NCI-H748 treated with DMSO at 0.1 percent for 48 hours (cell line): Measurements from ENCODE around the gene SDCCAG8.
"Not testable (repeated sequence)": the region's sequence is repeated elsewhere in the genome, so short reads cannot be mapped to it uniquely, and the experiment has no call there.

ENCODE experiments used
- DNase-seq: peaks from one replicate; lab custom pipeline; 2025; lab: John Stamatoyannopoulos, UW

The SDCCAG8 gene

DNA sequence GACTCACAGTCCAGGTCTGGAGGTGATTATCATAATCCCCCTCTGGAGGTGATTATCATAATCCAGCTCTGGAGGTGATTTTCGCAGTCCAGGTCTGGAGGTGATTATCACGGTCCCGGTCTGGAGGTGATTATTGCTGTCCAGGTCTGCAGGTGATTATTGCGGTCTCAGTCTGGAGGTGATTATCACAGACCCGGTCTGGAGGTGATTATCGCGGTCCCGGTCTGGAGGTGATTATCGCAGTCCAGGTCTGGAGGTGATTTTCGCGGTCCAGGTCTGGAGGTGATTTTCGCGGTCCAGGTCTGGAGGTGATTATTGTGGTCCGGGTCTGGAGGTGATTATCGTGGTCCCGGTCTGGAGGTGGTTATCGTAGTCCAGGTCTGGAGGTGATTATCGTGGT lies 76.6 kb downstream of the SDCCAG8 start:
- DNase-seq = no peak

DNA sequence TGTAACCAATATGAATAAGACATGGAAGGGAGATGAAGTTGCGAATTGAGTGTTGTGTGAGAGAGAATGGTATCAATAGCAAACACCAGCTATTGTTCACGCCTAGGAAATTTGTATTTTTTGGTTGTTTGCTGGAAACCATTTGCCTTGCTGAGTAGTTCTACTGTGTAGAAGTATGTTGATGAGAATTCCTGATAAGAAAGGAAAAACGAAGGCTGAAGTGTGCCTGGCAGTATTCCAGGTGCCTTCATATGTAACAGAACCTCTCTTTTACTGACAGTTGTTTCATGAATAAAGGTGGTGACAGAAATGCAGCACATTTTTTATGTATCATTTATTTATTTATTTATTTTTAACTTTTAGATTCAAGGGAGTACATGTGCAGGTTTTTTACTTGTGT lies 79.5 kb downstream of the SDCCAG8 start:
- DNase-seq = no peak

DNA sequence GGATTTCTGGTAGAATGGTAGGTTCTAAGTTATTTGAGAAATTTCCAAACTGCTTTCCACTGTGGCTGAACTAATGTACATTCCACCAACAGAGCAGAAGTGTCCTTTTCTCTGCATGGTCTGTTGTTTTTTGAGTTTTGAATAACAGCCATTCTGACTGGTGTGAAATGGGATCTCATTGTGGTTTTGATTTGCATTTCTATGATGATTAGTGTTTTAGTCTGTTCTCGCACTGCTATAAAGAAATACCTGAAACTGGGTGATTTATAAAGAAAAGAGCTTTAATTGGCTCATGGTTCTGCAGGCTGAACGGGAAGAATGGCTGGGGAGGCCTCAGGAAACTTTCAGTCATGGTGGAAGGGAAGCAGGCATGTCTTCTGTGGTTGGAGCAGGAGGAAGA lies 80.3 kb downstream of the SDCCAG8 start:
- no peak for DNase-seq

DNA sequence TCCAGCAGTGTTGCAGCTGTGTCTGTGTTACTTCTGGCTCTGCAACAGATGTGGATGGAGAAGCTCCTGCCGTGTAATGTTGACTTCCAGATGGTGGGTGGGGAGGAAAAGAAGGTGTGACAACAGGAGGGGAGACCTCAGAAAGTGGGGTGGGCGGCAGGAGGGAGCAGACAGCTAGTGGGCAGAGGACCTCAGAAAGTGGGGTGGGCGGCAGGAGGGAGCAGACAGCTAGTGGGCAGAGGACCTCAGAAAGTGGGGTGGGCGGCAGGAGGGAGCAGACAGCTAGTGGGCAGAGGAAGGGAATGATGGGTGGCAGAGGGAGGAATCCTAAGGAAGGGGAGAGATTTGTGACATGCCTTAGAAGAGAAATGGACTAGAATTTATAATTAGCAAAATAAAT lies 83.0 kb downstream of the SDCCAG8 start:
- DNase-seq = not testable (repeated sequence)

DNA sequence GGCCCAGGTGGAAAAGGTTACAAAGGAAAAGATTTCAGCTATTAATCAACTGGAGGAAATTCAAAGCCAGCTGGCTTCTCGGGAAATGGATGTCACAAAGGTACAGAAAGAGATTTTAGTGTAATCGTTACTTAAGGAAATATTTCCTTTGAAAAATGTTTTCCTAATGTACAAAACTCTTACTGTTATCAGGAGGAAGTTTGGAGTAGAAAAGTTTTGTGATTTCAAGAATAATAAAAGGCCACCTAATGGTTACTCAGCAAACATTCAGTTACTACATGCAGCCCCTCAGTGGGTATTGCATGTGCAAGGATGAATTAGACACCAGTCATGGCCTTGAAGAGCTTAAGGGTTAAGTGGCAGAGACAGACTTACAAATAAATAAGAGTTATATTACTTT lies 85.2 kb downstream of the SDCCAG8 start:
- no peak for DNase-seq

DNA sequence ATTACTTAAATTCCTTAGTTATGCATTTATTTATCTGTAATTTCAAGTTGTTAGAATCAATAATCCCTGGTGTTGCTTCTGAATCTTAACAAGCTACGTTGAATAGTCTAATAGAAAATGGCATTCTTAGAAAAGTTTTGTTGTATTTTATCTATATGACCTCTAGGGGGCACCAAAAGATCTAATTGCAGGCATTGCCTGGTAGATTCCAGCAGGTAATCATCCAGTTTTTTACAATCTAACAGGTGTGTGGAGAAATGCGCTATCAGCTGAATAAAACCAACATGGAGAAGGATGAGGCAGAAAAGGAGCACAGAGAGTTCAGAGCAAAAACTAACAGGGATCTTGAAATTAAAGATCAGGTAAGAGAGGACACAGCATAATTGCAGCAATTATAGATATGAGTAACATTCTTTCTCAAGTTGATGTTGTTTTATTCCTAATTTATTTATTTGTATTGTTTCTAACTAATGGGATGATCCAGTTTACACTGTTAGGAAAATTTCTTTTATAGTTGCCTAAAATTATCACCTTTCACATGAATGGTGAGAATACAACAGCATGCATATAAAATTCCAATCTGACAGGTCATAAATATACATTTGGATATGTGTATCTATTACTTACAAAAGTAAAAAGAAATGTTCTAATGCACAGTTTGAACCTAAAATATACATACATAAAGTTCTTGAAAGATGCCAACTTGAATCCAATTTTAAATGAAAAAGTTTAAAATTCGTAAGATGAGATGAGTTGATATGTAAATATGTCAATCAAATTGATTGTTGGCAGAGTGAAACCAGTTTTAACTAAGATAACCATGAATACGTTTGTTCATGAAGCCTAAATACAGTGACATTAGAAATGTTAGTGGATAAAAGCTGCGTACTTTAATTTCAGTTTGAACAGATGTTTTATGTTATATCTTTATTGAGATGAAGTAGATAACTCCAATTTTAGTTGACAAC lies 88.4 kb downstream of the SDCCAG8 start:
- DNase-seq = peak; percentile 58

DNA sequence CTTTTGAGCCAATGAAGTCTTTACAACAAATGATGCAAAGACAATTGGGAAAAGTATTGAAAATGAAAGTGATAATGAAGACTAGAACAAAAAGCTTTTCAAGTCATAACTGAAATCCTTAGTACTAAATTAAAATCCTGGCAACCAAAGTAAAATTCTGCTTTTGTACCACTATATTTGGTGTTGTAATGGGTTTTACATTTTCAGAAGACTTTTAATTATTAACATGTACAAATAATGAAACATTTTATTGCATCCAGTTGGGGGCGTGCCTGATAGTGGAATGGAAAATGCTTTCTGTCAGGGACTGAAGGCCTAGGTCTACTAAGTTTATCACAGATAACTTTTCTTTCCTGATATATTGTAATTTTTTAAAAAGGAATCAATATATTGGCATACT lies 89.4 kb downstream of the SDCCAG8 start:
- peak; percentile 23 for DNase-seq

DNA sequence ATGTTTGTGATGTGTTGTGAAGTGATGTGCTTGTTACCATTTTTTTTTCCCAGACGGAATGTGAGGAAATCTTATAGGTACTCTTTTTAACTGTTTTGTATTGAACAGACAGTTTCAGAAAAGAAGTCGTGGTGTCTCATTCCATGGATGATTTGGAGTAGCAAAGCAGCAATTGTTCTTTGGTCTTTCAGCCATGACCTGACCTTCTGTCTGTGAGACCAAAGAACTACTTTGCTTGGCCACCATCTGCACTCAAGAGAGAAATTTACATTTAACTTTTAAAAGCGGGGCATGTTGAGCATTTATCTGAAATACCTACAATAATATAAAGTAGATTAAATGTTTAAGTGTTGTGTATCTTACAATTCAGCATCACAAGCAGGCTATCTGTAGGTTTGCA lies 90.2 kb downstream of the SDCCAG8 start:
- DNase-seq = no peak

DNA sequence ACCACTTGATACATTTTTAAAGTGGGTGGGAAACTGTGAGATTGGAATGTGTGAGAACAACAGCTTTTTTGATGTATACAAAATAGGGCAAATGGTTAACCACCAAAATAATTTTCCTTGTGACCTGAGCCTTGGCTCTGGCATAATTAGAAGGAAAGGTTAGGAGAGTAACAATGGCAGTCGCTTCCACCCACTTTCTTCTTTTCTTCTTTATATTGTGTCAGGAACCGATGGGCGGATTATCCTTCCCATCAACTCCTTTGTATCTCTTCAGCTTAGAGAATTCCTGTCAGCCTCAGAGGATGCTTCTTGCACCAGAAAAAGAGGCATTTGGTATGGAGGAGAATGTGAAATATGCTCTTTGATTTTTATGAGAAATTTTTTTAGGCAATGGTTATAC lies 90.6 kb downstream of the SDCCAG8 start:
- no peak for DNase-seq

DNA sequence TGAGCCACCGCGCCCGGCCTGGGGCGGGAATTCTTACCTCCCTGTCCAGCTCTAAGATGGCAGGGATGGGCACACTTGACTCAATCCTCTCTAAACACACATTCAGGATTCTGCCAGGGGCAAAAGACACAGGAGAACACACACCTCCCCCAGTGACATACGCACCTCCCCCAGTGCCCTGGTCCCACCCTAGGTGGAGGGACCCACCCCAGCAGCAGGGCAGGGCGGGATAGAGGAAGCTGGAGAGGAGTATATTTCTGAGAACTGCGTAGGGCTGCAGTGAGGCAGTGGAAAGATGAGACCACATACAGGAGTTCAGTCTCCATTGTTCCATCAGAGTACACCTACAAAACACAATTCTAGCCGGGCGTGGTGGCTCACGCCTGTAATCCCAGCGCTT lies 92.5 kb downstream of the SDCCAG8 start:
- no peak for DNase-seq

DNA sequence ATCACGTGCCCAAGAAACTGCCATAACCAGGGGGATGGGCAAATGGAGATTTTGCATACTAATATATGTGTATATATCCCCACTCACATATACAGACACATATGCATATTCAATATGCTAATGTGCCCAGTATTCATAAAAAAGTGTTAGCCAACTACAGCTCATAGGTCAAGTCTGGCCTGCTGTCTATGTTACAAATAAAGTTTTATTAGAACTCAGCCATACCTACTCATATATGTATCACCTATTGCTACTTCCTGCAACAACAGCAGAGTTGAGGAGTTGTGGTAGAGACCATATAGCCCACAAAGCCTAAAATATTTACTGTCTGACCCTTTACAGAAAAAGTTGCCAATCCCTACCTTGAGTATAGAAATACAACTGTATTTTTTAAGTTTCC lies 93.3 kb downstream of the SDCCAG8 start:
- DNase-seq = no peak

DNA sequence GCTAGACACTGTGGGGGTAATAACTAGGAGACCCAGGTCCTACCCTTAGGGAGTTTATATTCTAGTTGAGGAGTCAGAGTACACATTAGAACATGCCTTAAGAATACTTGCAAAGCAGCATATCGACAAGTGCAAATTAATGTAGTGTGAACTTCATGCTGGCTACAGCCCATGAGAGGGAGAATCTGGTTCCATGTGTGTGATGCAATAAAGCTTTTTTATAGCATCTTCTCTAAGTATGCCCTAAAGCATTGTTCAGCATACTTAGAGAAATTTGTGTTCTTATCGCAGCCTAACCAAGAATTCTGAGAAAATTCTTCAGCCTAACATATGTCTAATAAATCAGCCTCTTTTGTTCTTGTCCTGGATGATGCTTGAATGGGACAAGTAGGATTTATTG lies 95.5 kb downstream of the SDCCAG8 start:
- no peak for DNase-seq

DNA sequence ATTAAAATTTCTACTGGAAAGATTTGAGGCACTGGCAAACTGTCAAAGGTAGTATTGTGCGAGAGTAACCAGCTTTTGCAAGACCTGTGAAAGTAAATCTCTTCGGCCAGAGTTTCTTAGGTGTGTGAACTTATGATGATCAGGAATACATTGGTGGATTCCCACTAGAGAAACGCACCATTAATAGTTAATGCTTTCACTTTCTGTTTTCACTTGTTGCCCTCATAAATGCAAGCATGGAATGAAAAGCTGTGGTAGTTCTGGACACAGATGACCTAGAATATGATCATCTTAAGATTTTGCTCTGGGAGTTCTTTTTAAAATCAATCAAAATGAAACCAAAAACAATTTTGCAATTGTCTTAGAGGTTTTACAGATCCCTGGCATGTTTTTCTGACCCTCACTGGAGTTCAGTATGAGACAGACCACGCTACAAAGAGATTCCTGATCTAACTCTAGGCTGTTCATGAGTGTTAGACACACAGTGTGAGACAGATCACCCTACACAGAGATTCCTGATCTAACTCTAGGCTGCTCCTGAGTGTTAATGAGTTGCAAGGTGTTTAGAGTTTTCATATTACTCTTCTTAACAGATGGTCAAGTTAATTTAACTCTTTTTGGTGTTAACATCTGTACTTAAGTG lies 98.8 kb downstream of the SDCCAG8 start:
- DNase-seq = no peak

DNA sequence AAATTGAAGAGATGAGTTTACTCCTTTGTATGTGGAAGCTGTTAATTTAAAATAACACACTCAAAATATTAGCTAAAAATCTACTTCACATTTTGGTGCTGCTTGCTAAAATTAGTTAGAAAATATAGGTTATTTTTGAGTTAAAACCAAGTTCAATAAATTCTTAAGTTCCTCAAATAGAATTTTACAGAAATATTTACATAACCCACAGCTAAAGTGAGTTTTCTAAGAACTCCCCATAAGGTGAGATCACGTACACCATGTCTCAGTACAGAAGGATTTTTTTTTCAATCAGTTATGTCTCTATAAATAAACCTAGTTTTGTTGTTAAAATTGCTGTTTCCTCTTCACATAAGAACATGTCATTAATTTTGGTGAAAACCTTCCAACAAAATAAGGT lies 108.0 kb downstream of the SDCCAG8 start:
- DNase-seq = no peak

DNA sequence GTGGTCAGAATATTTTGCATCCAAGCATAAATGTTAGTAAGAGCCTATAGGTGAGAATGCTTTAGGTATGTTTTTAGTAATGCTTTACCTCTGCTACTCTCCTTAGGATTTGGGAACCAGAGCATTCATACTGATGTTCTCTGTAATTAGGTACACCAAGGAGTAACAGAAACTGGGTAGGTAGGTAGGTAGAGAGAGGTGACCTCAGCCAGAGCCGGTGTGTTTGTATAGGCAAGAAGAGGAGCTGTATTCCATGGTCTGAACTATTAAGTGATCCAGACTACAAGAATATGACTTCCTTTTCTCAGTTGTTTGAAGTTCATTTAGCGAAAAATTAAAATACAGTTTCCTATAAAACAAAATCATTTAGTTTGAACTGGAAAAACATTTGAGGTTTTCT lies 108.5 kb downstream of the SDCCAG8 start:
- no peak for DNase-seq

DNA sequence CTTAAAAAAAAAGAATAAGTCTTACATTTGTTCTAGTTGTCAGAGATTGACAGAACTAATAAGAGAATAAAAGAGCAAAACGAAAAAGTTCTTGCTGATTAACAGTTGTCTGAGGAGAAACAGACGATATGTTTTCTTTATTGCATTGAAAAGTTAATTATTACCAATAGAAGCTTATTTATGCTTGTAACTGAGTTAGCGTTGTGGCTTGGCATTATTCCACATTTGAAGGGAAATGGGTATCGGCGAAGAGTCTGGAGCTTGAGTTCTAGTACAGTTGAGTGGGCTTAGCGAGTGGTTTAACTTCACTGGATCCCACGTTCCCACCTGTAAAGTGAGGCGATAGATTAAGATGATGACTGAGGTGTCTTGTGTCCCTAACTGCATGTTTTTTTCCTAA lies 109.0 kb downstream of the SDCCAG8 start:
- DNase-seq = no peak

DNA sequence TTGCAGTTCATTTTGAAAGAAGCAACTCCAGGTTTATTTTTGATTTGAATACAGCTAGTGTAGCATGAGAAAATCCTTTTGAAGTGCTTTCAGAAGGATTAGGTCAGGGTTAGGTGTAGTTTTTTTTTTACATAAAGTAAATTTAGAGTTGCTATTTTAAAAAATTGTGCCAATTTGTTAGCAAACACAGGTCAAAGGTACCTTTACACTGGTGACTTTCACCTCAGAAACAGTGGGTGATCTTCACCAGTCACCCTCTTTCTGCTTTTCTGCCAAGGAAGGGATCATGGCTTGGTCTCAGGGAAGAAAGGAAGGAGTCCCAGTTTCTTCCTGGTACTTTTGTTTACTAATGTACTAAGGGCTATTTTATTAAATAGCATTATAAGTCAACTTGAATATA lies 111.5 kb downstream of the SDCCAG8 start:
- no peak for DNase-seq

DNA sequence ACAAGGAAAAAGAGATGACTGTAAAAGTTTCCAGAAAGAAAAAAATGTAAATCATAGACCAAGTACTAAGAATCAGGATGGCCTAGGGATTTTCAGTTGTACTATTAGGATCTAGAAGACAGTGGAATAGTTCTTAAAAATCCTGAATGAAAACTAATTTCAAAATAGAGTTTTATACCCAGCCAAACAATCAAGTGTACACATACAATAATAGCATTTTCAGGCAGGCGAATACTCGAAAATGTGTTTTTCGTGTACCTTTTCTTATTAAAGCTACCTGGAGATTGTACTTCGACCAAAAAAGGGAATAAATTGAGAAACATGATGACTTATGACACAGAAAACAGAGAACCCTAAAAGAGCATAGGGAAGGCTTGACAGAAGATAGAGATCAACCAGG lies 118.6 kb downstream of the SDCCAG8 start:
- no peak for DNase-seq

DNA sequence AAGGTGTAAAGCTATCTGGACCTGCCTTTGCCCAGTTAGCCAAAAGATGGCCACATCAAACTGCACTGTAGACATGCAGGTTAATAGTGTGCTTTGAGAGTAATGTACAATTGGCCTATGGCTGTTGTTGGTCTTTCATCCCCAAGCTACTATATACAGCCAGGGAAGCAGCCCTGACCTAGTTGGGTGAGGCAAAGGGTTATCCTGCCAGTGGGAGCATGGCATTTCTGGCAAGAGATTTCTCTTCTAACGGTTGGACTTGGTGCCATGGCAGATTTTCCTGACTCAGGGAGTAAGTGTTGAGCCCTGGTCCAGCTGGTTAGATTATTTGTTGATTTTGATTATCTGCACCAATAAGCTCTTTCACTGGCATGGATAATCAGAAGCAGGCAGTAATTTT lies 119.8 kb downstream of the SDCCAG8 start:
- no peak for DNase-seq

DNA sequence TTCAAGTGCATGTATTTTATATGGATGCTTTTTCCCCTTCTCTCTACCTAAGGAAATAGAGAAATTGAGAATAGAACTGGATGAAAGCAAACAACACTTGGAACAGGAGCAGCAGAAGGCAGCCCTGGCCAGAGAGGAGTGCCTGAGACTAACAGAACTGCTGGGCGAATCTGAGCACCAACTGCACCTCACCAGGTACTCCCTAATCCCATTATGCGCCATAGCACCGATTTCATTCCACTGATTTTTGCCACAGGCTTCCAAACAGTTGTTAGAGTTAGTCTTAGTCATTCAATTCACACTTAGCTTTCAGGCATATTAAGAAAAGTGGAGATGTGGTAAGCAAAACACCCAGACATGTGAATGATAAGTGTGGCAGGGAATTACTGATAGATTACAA lies 122.8 kb downstream of the SDCCAG8 start:
- no peak for DNase-seq

DNA sequence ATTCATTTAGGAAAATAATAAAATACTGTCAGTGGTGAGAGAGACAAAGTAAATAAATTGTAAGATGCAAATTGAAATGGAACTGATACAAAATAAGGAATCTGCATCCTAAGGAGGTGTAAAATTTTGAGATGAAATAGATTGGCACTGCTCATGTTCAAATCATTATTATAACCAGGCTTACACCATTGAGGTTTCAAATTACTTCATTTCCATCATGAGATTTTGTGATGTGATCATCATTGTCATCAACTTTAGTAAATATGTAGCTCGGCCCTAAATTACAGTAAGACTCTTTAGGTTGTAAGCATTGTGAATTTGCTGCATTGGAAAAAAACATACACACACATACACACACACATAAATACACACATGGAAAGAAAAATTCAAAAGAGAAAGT lies 123.4 kb downstream of the SDCCAG8 start:
- no peak for DNase-seq

DNA sequence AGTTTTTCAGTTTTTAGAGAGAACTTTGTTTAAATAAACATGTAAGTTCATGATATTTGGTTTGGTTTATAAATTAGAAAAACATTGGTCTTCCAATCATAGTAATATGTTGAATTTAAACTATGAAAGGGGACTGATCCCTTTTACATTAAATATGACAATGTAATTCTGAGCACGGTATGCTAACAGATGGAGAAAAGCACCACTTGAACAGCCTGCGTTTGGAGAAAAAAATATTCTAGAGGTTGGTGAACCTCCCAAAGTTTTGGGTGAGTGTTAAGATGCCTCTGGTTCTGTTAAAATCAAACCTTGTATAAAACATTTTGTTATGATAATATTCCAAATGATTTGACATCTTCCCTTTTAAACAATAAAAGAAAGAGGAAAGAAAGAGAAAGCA lies 123.9 kb downstream of the SDCCAG8 start:
- no peak for DNase-seq

DNA sequence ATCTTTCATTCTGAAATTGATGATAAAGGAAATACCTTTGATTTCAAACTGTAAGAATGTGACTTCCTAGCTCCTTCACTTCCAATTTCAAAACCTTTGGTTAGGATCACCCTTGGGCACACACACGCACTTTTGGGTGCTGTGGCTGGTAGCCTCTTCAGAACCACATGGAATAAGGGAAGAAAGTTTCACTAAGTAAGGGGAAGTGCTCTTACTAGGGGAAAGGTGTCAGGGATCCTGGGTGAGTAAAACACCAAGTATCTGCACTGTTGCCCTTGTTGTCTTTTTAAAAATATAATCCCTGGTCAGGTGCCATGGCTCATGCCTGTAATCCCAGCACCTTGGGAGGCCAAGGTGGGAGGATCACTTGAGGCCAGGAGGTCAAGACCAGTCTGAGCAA lies 132.4 kb downstream of the SDCCAG8 start:
- no peak for DNase-seq
